Heart left ventricle (tissue), 16 donors: ENCODE data around the gene BNC2. TPM values are rescaled to one million over a fixed set of nuclear protein-coding genes. Genes with fewer than 3 reads are reported as not detected.

Source experiments
- ATAC-seq, 4 donors: fragments of 200-7000 bp; cut with Tn5 transposase; one replicate each; pipeline ENCODE4 v1.9.1; 2020 to 2022; ENCODE audit warnings: moderate library complexity in 4 of 4, mild to moderate bottlenecking in 3 of 4, moderate number of reproducible peaks in 1 of 4
- DNase-seq, 5 donors: peaks; one replicate each; pipeline ENCODE4 v3.0.0-alpha.2; 2020
- H3K27ac ChIP-seq, 12 donors: fragments of 200-600 bp; sonication (generic) in 4 of 12; one replicate each; pipeline versions ENCODE4 v1.5.0 to v1.8.0; 2016 to 2022; ENCODE audit warnings: mild to moderate bottlenecking in 2 of 12
- H3K27me3 ChIP-seq, 9 donors: fragments of 200-600 bp; sonication (generic) in 2 of 9; one replicate each; pipeline versions ENCODE4 v1.5.1 to v1.8.0; 2016 to 2022; ENCODE audit warnings: mild to moderate bottlenecking in 3 of 9
- H3K36me3 ChIP-seq, 9 donors: fragments of 200-600 bp; sonication (generic) in 2 of 9; one replicate each; pipeline versions ENCODE4 v1.5.0 to v1.8.0; 2018 to 2022; ENCODE audit warnings: mild to moderate bottlenecking in 2 of 9
- H3K4me1 ChIP-seq, 12 donors: fragments of 200-600 bp; sonication (generic) in 4 of 12; one replicate each; pipeline versions ENCODE4 v1.5.0 to v1.8.0; 2016 to 2022; ENCODE audit warnings: mild to moderate bottlenecking in 3 of 12
- H3K4me3 ChIP-seq, 12 donors: fragments of 200-600 bp; sonication (generic) in 4 of 12; one replicate each; pipeline versions ENCODE4 v1.5.0 to v1.8.0; 2017 to 2022; ENCODE audit warnings: mild to moderate bottlenecking in 9 of 12, moderate library complexity in 4 of 12
- H3K9me3 ChIP-seq, 12 donors: fragments of 200-600 bp; sonication (generic) in 4 of 12; one replicate each; pipeline versions ENCODE4 v1.5.0 to v1.8.0; 2016 to 2022; ENCODE audit warnings: mild to moderate bottlenecking in 1 of 12
- POLR2A ChIP-seq, 2 donors: fragments of 450-650 bp; IDR thresholded peaks; one replicate each; pipeline ENCODE4 v1.6.1; 2017; ENCODE audit warnings: antibody characterized with exemption in 2 of 2, mild to moderate bottlenecking in 2 of 2, moderate library complexity in 2 of 2
- WGBS, 4 donors: extraction: QIAGEN DNeasy Blood & Tissue Kit in 2 of 4; methylation state at CpG; one replicate each; pipeline versions ENCODE4 v1.1.5 to v1.1.7; 2013 to 2018; 5-methylcytosine and 5-hydroxymethylcytosine counted together
- intact Hi-C, 10 donors: fragments of 100-400 bp; cut with DNase I; formaldehyde crosslinking; loops; one replicate each; pipeline versions ENCODE4 v1.11.1 to v1.14.2; 2022
- polyA plus RNA-seq, 2 donors: library from polyadenylated mRNA; stranded (reverse); fragments of 200-250 nt; gene quantifications; one replicate each; pipeline ENCODE4 v1.2.3, GENCODE V29; 2013
- total RNA-seq, 9 donors: library from RNA; depleted of rRNA in 2 of 9; stranded (reverse); fragments of >200 nt in 2 of 9; fragmentation: NEBNext Ultra II Directional in 3 of 9; extraction: Animal tissue kit (Norgen Biotek cat#: 25700) in 3 of 9; gene quantifications; one replicate each; pipeline versions ENCODE4 v1.1.0 to v1.2.4, GENCODE V29; 2016 to 2023
- TF ChIP-seq, protein P1 (sequence below), 12 donors: fragments of 200-600 bp; sonication (generic) in 4 of 12; IDR thresholded peaks; one replicate each; pipeline versions ENCODE4 v1.5.0 to v1.8.0; 2018 to 2022; ENCODE audit warnings: antibody characterized with exemption in 12 of 12, mild to moderate bottlenecking in 5 of 12
- donor health status: ischemic (EF 13 %, LVEDD 7.1; RV severe dilation, severe dysfunction).
- donor health status: healthy with polysubstance abuse.
- donor health status: DM: no; HTN: yes; CAD: no.
- donor health status: DM: no; HTN: no; CAD: no.
- donor health status: ischemic (EF 25% LVEDD 6.9; RV normal size, moderate dysfunction).
- donor health status: ischemic (EF 25% LVEDD 5.7; RV mildly dilated, moderate dysfunction).
- donor health status: healthy.
- donor health status: DM: yes; HTN: yes; CAD: no.
- donor health status: ischemic (EF 35%, LVEDD 5.7; RV mildly dilated, moderate dysfunction).
- donor health status: nonischemic (EF 11% LVEDD 7.7; RV severe dilation, severe dysfunction).
- donor health status: DM: yes; HTN: yes; CAD: no.
- donor health status: PGD.
- donor health status: ischemic (EF 29% LVEDD 5.4; RV normal size, mild dysfunction).
- donor health status: nonischemic (EF 23%, LVEDD 6.1; RV moderate dilation, normal function).

BNC2 gene
- total and polyA plus RNA-seq, 11 donors = 0.38 to 27.1 (median 3.8) TPM

GRCh38 chr9:16475996-16476395 is 394.5 kb downstream of the BNC2 start:
- Histone ChIP-seq H3K9me3 (no peaks in the 10 kb centered on the region), H3K27me3 (no peaks in the 10 kb centered on the region), H3K4me1 (no peaks in the 10 kb centered on the region), H3K4me3 (no peak overlapping the region), H3K36me3 (no peaks in the 10 kb centered on the region), H3K27ac (no peak overlapping the region)
- intact Hi-C loops = no loop called here
- WGBS, 4 donors = 83 to 88% (median 86%) methylated on average over 7 of the region's 7 CpGs
- no peak for ATAC-seq
- TF ChIP-seq POLR2A (IDR thresholded peaks at IDR 0.05) = no peak
- TF ChIP-seq, protein P1, sequence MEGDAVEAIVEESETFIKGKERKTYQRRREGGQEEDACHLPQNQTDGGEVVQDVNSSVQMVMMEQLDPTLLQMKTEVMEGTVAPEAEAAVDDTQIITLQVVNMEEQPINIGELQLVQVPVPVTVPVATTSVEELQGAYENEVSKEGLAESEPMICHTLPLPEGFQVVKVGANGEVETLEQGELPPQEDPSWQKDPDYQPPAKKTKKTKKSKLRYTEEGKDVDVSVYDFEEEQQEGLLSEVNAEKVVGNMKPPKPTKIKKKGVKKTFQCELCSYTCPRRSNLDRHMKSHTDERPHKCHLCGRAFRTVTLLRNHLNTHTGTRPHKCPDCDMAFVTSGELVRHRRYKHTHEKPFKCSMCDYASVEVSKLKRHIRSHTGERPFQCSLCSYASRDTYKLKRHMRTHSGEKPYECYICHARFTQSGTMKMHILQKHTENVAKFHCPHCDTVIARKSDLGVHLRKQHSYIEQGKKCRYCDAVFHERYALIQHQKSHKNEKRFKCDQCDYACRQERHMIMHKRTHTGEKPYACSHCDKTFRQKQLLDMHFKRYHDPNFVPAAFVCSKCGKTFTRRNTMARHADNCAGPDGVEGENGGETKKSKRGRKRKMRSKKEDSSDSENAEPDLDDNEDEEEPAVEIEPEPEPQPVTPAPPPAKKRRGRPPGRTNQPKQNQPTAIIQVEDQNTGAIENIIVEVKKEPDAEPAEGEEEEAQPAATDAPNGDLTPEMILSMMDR (IDR thresholded peaks at IDR 0.05) = no peak
- no peak for DNase-seq

DNA sequence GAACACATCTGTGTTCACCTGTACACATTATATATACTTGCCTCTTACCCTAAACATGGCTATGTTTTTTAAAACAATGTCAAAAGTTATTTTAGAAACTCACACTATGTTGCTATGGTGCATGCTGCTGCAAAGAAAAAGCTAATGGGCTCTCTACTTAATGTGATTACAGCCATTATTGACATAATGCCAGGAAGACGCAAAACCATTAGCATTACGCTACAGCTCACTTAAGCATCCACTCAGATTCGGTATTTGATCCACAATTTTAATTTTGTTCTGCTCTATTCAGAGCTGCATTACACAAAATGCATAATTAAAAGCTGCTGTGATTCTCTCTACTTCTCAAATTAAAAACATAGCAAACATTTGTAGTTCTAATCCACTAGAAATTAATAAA is 395.2 kb downstream of the BNC2 start:
- H3K4me1 ChIP-seq = no peaks in the 10 kb centered on the region
- ATAC-seq = no peak
- no peak for TF ChIP-seq POLR2A (IDR thresholded peaks at IDR 0.05)
- TF ChIP-seq, protein P1 (IDR thresholded peaks at IDR 0.05) = no peak
- WGBS, 4 donors = 86 to 90% (median 87%) methylated on average over 3 of the region's 3 CpGs
- H3K27ac ChIP-seq = no peak overlapping the region
- H3K9me3 ChIP-seq = no peaks in the 10 kb centered on the region
- no peaks in the 10 kb centered on the region for H3K27me3 ChIP-seq
- no peak for DNase-seq
- no peak overlapping the region for H3K4me3 ChIP-seq
- intact Hi-C loops = no loop called here
- H3K36me3 ChIP-seq = no peaks in the 10 kb centered on the region

GRCh38 chr9:16469184-16469583 is 401.3 kb downstream of the BNC2 start:
- Histone ChIP-seq H3K9me3 (no peaks in the 10 kb centered on the region), H3K27me3 (no peaks in the 10 kb centered on the region), H3K4me3 (no peak overlapping the region), H3K27ac (no peak overlapping the region), H3K36me3 (no peaks in the 10 kb centered on the region), H3K4me1 (no peaks in the 10 kb centered on the region)
- WGBS, 4 donors = 64 to 72% (median 68%) methylated on average over 4 of the region's 4 CpGs
- intact Hi-C loops = no loop called here
- no peak for DNase-seq
- ATAC-seq = no peak
- TF ChIP-seq POLR2A (IDR thresholded peaks at IDR 0.05) = no peak
- TF ChIP-seq, protein P1 (IDR thresholded peaks at IDR 0.05) = no peak

- no peaks in the 10 kb centered on the region for H3K36me3 ChIP-seq
- H3K27ac ChIP-seq = no peak overlapping the region
- no peaks in the 10 kb centered on the region for H3K9me3 ChIP-seq
- 61 to 82% (median 73%) methylated on average over 2 of the region's 2 CpGs for WGBS, 4 donors
- DNase-seq (no peak), ATAC-seq (no peak)
- intact Hi-C loops = no loop called here
- no peaks in the 10 kb centered on the region for H3K27me3 ChIP-seq
- no peak overlapping the region for H3K4me3 ChIP-seq
- peaks cover 0 to 5% (median 0%) of the 10 kb centered on the region in 12 donors for H3K4me1 ChIP-seq
- TF ChIP-seq POLR2A (IDR thresholded peaks at IDR 0.05) = no peak
- TF ChIP-seq, protein P1 (IDR thresholded peaks at IDR 0.05) = no peak
Observed at GRCh38 chr9:16461851-16462250, 408.6 kb downstream of the BNC2 start.
